Measurements from ENCODE around the gene RERE.

The RERE gene

DNA sequence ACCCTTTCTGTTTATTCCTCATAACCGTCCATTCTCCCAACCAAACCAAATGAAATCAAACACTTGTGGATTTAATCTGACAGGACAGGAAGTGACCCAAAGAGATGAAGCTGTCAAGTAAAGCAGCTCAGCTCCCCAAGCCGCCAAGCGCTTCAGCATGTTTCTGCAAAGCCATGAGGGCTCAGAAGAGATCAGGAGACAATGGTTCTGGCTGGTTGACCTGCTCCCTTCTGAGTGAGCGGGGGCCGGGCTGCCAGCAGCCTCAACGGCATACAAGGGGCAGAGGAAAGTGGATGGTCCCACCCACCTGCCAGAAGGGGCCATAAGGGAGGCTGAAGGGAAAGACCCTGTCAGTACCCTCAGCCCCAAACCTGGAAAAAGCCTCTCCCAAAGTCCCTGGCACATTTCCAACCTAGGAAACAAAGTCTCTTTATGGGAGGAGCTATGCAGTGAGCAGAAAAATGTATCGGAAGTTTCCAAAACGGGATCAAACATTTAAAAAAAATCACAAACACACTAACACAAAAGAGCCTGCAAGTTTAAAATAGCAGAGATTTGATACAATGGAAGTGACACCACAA lies 454.2 kb downstream of the RERE start:
- no peak for DNase-seq (ENCODE audit: low read depth)

DNA sequence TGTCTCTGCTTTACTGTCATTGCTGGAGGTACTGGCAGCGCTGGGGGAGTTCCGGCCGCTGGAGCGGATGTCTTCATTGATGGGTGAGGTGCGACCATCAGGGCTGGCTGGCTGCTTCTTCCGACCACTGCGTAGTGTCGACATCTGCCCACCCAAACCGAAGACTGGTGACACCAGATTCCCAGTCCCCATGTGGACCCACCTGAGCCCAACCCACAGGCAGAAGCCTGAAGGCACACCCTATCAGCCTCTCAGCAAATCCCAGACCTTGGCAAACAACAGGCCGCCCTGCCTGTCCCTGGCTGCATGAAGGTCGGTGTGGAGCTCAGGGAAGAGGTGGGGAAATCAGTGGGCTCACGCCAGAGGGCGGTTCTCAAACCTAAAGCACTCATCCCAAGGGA lies 454.7 kb downstream of the RERE start:
- no peak for DNase-seq (ENCODE audit: low read depth)

DNA sequence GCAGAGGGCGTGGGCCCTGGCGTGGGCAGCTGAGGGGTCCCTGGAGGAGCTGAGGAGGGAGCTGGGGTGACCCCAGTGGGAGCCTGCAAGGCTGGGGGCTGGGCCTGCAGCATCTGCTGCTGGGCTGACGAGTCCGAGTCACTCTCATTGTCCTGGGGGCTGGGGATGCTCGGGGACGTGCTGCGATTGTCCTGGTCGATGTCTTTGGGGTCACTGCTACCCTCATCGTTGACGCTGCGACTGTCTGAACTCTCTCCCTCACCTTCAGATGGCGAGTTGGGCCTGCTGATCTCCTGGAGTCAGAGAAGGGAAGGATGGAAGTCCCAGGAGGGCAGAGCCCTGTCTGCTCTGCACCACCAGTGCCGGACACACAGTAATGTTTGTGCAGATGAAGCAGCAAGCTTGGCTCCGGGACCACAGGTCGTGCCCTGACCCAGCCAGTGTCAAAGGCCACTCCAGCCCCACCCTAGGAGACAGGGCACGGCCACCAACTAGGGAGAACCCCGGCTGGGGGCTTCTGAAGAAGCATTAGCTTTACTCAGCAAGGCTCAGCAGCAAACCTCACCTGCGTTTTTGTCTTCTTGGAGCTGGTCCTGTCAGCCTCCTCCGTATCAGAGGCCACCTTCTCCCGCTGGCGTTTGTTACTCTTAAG lies 456.1 kb downstream of the RERE start:
- no peak for DNase-seq (ENCODE audit: low read depth)

DNA sequence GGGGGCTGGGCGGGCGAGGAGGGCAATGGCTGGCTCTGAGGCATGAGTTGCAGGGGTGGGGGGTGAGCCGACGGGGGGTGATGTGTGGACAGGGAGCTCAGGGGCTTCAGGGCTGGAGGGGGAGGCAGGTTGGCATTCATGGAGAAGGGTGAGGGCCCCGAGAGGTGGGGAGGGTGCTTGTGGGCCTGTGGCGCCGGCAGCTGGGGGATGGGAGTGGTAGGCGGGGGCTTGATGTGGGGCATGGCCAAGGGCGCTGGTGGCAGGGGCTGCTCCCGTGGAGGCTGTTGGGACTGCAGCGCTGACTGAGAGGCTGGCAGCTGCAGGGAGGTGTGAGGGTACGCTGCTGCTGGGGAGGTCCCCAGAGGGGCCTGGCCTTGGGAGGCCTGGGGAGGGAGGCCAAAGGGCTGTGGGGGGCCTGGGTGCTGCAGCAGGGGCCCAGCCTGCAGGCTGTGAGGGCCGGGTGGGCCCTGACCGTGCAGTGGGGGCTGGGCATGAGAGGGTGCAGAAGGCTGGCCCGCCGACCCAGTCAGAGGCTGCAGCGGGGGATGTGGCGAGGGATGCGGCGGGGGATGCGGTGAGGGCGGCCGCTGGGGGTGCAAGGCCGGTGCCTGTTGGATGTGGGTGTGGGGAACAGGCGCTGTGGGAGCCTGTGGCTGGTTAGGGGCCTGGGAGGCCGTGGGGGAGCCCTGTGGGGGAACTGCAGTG lies 456.8 kb downstream of the RERE start:
- DNase-seq (ENCODE audit: low read depth), result no peak

DNA sequence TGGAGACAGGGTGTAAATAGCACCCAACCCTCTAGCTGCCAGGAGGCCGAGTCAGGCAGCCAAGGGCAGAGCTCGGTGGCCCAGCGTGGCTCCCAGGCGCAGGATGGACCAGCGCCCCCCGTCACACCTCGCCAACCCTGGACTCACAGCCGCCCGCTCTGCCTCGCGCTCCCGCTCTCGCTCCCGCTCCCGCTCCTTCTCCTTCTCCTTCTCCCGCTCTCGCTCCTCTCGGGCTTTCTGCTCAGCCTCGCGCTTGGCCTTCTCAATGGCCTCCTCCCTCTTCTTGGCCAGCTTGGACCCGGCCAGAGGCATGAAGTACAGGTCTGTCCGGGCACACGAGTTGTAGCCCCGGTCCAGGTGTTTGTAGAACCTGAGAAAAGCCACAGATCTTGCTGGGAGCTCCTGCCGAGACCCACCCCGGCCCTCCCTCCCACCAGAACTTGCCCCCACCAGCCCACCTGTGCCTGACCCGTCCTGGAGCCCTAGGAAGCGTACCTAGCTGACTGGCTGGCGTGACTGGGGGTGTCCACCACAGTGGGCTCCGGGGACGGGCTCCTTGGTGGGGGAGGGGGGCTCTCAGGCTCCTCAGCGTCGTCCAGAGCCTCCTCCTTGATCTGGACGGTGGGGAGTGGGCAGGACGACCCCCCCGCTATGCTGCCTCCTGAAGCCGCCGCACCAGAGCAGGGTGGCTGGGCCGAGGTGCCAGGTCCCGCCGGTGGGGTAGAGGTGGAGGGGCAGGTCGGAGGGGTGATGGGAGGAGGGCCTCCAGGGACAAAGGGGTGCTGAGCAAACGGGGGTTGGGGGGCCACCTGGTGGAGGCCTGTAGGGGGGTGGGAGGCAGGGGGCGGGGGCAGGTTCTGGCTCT lies 457.6 kb downstream of the RERE start:
- DNase-seq (ENCODE audit: low read depth), result no peak

DNA sequence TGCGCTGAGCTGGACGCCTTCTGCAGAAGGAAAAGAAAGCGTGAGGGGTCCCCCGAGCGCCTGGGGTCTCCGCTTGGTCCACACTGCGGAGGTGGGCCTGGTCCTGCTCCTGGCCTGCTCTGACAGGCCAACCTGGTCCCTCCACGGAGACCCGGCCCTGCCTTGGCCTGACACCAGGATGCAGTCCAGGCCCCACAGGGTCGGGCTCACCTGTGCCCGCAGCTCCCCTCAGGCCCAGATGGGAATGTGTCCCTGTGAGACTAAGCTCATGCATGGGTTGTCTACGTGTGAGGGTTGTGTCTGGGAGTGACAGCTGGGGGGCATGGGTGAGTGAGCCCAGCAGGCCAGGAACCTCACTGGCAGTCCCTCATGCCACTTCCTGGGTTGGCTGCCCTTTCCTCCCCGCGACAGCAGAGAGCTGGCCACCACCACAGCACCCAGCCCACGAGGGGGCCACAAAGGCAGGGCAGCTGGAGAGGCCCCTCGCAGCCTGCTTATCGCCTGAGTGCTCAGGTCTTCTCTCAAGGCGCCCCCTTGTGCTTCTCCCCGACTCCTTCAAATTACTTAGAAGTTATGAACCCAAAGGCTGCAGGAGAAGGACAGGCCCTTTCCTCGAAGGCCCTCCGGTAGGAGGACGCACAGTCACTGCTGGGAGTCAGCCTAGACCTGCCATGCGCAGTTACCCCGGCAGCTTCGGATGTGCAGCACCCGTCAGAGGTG lies 458.4 kb downstream of the RERE start:
- DNase-seq (ENCODE audit: low read depth), result no peak

DNA sequence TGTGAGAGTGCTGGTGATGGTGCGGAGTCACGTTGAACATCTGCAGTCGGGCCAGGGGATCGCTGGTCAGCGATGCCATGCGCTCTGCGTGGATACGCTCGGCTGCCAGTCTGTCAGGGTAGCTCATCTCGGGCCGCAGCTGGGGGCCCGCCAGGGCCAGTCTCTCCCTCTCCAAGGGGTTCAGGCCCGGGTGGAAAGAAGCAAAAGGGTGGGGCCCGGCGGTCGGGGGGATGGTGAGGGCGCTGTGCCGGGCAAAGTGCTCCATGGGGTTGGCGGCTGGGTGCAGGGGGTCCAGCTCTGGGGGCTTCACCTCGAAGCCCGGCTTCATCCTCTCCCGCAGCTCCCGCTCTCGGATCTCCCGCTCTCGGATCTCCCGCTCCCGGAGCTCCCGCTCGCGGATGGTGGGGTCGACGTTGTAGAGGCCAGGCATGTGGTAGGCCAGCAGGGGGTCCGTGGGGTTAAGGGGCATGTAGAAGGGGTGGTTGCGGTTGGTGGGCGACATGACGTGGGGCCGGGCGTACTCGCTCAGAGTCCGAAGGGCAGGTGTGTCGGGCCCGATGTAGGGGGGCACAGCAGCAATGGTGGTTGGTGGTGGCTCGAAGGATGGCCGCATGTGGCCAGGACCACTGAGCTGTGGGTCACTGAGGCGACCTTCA lies 459.1 kb downstream of the RERE start:
- DNase-seq (ENCODE audit: low read depth), result no peak

DNA sequence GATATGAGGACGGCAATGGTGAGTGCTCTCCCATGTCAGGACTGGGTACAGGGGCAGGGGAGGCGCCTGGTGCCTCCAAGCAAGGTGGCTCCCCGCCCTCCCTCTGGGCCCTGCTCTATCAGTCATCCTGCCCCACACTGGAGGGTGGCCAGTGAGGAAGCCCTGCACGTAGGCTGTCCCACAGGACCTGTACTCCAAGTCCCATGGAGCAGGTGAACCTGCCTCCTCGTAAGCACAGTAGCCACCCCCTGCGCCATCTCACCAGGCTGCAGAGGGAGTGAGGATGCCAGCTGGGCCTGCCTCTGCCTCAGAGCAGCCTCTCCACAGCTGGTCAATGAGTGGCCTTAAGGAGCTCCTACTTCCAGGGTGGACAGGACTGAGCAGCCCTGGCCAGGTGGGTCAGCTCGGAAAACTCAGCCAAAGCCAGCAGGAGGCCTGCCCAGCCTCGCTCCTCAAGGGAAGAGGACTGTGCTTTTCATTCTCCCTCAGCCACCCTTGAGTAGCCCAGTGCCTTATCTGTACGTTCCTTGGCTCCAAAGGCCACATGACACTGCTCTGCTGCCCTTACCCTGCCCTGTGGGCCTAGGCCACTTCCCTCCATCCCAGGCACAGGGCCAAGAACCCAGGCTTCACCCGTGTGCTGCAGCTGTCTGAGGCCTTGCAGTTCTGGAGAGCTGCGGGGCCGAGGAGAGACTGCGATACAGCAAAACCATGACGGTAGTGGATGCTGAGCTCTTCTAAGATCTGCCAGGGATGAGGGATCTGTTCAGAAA lies 459.9 kb downstream of the RERE start:
- DNase-seq (ENCODE audit: low read depth), result no peak

DNA sequence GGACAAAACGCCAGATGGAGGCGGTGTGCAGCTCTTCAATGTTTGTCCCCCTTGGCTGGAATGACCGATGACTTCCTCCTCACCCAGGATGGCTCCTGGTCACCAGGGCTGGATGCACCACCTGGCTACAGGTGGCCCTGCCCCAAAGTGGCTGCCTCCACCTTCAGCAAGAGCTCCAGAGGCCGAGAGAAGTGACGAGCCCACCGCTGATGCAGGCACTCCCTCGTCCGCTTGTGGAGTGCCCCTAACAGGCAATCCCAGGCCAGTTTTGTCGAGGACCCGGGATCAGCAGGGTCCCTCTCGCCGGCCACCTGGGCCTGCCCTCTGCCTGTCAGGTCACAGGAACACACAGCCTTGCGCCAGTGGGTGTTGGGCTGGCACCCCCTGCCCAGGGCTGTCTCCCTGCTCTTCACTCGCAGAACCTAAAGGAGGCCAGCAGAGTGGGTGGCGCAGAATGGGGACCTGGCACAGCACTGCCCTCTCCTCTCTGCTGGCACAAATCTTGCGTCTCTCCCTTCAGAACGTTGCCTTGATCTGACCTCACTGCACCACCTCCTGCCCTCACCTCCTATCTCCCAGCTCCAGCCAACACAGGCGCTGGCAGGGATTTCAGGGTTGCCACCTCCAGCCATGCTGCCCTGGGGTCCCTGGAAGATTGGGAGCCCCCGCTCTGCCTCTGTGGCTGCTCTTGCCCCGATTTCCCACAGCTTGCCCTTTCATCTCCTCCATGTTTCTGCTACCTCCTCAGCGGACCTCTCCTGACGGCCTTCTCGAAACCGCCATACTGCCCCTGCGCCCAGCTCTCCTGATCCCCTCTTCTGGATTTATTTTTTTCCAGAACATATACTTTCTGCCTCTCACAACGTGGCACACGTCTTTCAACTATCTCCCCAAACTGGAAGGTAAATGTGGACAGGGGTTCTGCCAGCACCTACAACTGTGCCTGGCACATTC lies 460.9 kb downstream of the RERE start:
- DNase-seq (ENCODE audit: low read depth), result no peak

DNA sequence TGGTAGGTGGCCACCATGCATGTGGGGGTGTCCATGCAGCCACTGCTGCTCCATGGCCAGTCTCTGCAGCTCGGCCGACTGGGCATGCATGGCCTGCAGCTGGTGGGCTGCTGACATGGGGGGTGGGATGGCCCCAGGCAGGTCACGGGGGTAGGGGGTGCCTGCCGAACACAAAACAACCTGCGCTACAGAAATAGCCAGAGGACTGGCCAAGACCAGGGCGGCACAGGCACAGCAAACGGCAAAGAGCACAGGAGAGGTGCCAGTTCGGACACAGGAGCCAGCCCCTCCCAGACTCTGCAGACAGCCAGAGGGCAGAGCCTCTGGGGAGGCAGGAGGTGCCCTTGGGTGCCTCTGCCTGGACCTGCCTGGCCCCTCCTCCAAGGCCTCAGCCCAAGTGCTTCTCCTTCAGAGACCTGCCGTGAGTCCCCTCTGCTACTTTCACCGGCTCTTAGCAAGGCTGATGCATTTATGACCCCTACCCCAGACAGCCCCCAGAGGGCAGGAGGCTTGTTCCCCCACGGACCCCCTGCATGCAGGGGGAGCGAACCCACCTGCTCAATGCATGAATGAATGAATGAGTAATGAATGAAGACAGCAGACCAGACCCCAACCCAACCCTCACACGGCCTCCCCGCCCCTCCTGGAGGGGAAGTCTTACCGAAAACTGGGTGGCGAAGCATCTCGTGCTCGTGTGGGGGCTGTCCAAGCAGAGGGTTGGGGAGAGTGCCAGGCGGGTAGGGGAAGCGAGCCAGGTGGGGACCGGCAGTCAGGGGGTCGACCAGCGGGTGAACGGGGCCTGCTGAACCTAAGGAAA lies 461.8 kb downstream of the RERE start:
- DNase-seq (ENCODE audit: low read depth), result no peak

DNA sequence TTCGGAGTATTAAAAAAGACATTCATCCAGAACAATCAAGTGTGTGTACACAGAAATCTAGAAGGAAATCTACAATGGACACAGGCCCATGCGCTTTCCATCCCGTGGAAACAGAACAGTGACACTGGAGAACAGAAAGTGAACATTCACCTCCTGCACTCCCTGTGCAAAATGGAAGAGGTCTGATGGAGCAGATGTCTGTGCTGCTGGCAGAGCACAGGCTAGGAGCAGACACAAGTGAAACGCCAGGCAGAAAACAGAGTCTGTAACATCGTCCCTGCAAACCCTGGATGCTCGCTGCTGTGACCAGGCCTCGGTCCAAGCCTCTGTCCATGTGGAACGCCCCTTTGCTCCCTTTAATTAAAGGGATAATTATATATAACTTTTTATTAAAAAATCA lies 463.4 kb downstream of the RERE start:
- no peak for DNase-seq (ENCODE audit: low read depth)

DNA sequence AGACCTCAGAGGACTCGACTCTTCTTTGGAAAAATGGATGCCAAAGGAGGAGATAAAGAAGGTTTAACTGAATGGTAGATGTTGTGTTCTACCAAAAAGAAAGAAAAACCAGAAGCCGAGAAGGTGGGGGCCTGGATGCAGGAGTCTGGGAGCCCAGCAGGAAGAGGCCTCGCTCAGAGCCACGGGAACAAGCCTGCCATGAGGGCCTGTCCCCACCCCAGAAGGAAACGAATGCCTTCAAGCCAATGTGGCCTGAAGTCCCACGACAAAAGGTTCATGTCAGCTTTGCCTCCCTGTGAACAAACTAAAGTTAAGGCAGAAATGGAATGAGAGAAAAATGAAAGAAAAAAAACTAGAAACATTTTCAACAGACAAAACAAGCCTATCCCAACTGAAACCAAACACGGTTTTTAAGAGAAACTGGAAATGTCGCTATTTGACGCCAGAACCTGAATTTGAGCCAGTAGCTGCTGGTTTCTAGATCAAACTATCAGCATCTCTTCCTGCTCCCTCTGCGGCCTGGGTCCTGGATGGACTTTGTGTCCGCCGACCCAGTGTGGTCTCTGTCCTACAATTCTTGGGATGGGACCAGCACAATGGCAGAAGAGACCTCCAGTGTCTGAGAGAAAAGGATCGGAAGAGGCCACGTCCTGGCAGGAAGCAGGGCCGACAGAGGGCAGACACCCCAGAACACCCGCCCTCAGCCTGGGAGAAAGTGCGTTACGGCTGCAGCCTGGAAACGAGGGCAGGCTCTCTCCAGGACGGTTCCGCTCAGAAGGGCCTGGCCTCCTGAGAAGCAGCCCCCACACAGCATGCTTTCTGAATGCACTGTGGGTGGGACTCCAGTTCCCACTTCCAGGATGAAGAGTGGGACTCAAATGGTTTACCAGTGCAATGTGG lies 464.3 kb downstream of the RERE start:
- no peak for DNase-seq (ENCODE audit: low read depth)

DNA sequence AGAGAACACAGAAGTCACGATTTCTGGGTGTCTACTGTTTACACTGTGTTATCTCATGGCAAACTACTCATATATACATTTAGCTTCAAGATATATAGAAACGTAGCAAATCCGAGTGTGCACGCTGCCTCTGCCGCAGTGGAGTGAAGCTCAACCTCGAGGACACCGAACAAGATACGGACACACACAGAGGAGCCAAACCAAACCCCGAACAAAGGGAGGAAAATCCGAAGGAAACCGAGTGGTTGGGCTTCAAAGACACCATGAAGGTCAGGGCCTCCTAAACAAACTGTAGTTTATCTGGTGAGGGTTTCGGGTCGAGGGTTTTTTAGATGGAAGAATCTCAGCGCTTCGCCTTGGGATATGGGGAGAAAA lies 465.0 kb downstream of the RERE start:
- no peak for DNase-seq (ENCODE audit: low read depth)

DNA sequence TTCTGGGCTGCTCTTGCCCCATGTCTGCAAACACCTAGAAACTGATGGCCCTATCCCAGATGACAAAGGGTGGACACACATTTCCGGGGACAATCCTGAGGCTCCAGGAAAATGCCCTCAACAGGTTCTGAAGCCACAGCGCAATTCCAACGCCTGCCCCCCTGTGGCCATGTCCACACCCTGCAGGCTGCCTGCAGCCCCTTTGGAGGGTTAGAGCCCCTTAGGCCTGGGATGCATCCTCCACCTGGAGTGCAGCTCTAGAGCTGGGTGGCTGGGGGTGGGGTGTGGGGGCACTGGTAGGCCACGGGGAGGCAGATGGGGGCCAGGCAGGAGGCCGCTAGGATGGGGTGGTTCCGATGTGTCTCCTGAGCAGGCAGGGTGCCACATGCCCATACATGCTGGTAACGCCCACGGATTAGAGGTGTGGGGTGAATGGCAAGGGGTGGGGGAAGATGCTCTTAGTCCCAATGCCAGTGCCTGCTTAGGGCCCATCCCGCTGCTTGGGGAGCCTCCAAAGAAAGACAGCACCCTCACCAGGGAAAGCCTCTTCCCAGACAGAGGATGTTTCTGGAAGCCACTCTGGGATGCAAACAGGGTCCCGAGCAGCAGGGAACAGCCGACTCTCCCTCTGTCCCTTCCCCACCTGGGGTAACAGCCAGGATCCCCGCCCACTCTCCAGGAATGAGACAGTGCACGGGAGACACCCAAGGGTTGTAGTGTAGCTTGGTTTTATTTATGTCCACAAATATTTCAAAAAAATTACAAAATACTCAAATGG lies 465.6 kb downstream of the RERE start:
- DNase-seq (ENCODE audit: low read depth), result peak; percentile 37

DNA sequence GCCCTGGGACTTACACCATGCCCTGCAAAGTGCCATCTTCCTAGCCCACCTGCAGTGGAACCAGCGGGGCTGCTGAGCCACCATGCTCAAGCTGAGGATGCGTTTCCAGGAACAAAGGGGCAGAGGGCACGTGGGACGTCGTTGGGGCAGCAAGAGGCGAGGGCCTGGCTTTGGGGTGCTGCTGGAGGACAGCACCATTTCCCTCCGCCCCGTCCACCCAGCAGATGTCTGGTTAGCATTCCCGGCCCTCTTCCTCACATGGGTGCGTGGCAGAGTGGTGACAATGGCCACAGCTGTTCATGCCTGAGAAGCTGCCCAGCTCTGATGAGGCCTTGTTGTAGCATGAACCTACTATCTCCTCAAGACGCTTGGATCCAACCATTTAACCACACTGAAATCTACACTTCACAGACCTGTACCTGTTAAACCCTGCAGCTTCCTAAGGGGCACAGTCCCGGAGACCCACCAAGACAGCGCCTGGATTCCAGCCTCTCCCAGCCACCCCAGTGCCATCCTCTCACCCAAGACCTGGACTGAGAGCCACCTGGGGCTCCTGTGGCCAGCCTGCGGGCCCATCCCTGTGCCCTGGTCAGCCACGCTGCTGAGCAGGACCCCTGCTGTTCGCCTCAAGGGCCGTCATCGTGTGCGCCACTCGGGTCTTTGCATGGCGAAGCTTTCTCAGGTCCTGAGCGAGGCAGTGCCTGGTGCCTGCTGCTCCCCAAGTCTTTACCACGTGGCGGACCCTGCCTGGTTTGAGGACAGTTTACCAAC lies 466.3 kb downstream of the RERE start:
- no peak for DNase-seq (ENCODE audit: low read depth)

DNA sequence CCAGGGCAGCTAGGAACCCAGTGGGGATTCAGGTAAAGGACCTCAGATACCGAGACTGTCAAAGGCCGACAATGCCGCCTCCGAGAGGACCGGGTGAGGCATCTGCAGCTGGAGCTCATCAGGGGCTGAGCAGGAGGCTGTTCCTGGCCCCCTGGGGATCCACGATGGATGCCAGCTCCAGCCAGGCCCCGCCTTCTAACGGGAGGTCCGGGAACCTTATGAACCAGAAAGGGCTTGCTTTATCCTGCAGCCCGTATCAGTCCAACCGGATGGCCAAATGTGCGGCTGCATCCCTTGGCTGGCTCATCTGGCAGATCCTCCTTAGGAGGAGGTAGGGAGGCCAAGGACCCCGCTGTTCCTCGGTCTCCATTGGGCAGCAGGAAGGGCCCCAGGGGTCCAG lies 467.5 kb downstream of the RERE start:
- peak; percentile 44 for DNase-seq (ENCODE audit: low read depth)
